Gastrocnemius medialis (tissue), 4 donors: Measurements from ENCODE around the gene SETD3. TPM values are rescaled to one million over a fixed set of nuclear protein-coding genes. Genes with fewer than 3 reads are reported as not detected.

Experiments
- ATAC-seq, 2 donors: fragments of 150-250 bp; one replicate each; pipeline ENCODE4 v1.9.1; 2016
- DNase-seq, 2 donors: peaks; one replicate each; pipeline ENCODE4 v3.0.0-alpha.2; 2019
- H3K27ac ChIP-seq, 4 donors: fragments of 200-600 bp; sonication (generic); 1 replicate in 1 of 4; 2 replicates in 3 of 4; pipeline ENCODE4 v1.5.1; 2016 to 2018; ENCODE audit warnings: mild to moderate bottlenecking in 2 of 4, moderate library complexity in 1 of 4
- H3K27me3 ChIP-seq, 3 donors: fragments of 200-600 bp; sonication (generic) in 2 of 3; 1 replicate in 1 of 3; 2 replicates in 2 of 3; pipeline versions ENCODE4 v1.5.1 to v1.6.0; 2016 to 2019; ENCODE audit warnings: mild to moderate bottlenecking in 1 of 3, moderate library complexity in 1 of 3
- H3K36me3 ChIP-seq, 2 donors: fragments of 200-600 bp; sonication (generic) in 1 of 2; one replicate each; pipeline ENCODE4 v1.5.1; 2017 to 2018
- H3K4me1 ChIP-seq, 2 donors: fragments of 200-600 bp; sonication (generic) in 1 of 2; one replicate each; pipeline ENCODE4 v1.5.1; 2016 to 2017; ENCODE audit warnings: mild to moderate bottlenecking in 2 of 2
- H3K4me3 ChIP-seq, 4 donors: fragments of 200-600 bp; sonication (generic) in 3 of 4; 1 replicate in 1 of 4; 2 replicates in 3 of 4; pipeline ENCODE4 v1.5.1; 2016 to 2019; ENCODE audit warnings: mild to moderate bottlenecking in 2 of 4
- H3K9me3 ChIP-seq, 3 donors: fragments of 200-600 bp; sonication (generic) in 2 of 3; 1 replicate in 1 of 3; 2 replicates in 2 of 3; pipeline ENCODE4 v1.5.1; 2016 to 2019
- CTCF ChIP-seq, 5 experiments: fragments of 450-650 bp in 3 of 5; fragments of 200-600 bp in 2 of 5; sonication (generic) in 2 of 5; IDR thresholded peaks in 4 of 5; conservative IDR thresholded peaks in 1 of 5; 1 replicate in 4 of 5; 2 replicates in 1 of 5; pipeline ENCODE4 v1.5.1; 2016 to 2019; ENCODE audit warnings: antibody characterized with exemption in 5 of 5, mild to moderate bottlenecking in 3 of 5, moderate library complexity in 3 of 5
- POLR2A ChIP-seq, 2 donors: fragments of 450-650 bp; IDR thresholded peaks; one replicate each; pipeline ENCODE4 v1.6.1; 2017; ENCODE audit warnings: antibody characterized with exemption in 2 of 2, mild to moderate bottlenecking in 2 of 2, moderate library complexity in 2 of 2
- in situ Hi-C, 4 donors: fragments of 200-750 bp; cut with MboI; loops; one replicate each; pipeline versions ENCODE4 v1.15.0 to v1.8.0; 2017; ENCODE audit warnings: low sequenced_read_pairs in 4 of 4
- intact Hi-C: fragments of 100-400 bp; cut with DNase I; formaldehyde crosslinking; loops from one replicate; pipeline ENCODE4 v1.15.1; 2023; ENCODE audit warnings: low total_unique reads
- total RNA-seq, 4 donors: library from RNA; depleted of rRNA; stranded (reverse); fragments of >200 nt; gene quantifications; one replicate each; pipeline versions ENCODE4 v1.1.0 to v1.2.3, GENCODE V29; 2016

Gene SETD3
- total RNA-seq, 4 donors from 2014 or later: 116 to 170 (median 117) TPM

GRCh38 chr14:99520571-99521081, 40.0 kb upstream of the SETD3 start:
- in situ Hi-C loops: loop anchor here (5.0 to 10.0 kb wide), 3 partner anchors 104 to 114 kb away; no protein-coding TSS in a partner anchor
- DNase-seq (no peak), ATAC-seq (no peak)
- no peak for TF ChIP-seq POLR2A (IDR thresholded peaks at IDR 0.05)
- no peak for TF ChIP-seq CTCF (IDR thresholded peaks at IDR 0.05 in 4 of 5, conservative IDR thresholded peaks at IDR 0.05 in 1 of 5)
- intact Hi-C loops: no loop called here
- Histone ChIP-seq H3K4me1 (no peaks in the 10 kb centered on the region), H3K9me3 (no peaks in the 10 kb centered on the region), H3K27ac (no peak overlapping the region), H3K27me3 (no peaks in the 10 kb centered on the region), H3K4me3 (no peak overlapping the region), H3K36me3 (no peaks in the 10 kb centered on the region)

- Histone ChIP-seq H3K4me3 (no peak overlapping the region), H3K36me3 (no peaks in the 10 kb centered on the region), H3K4me1 (no peaks in the 10 kb centered on the region), H3K27me3 (no peaks in the 10 kb centered on the region), H3K9me3 (no peaks in the 10 kb centered on the region), H3K27ac (no peak overlapping the region)
- DNase-seq (no peak), ATAC-seq (no peak)
- in situ Hi-C loops: loop anchor here (5.0 to 10.0 kb wide), 3 partner anchors 105 to 115 kb away; no protein-coding TSS in a partner anchor
- TF ChIP-seq POLR2A (IDR thresholded peaks at IDR 0.05) (no peak), CTCF (IDR thresholded peaks at IDR 0.05 in 4 of 5, conservative IDR thresholded peaks at IDR 0.05 in 1 of 5) (no peak)
- intact Hi-C loops: no loop called here
These were observed 39.3 kb upstream of the SETD3 start for GRCh38 chr14:99519931-99520421.

- intact Hi-C loops (no loop called here), in situ Hi-C loops (no loop called here)
- TF ChIP-seq CTCF (IDR thresholded peaks at IDR 0.05 in 4 of 5, conservative IDR thresholded peaks at IDR 0.05 in 1 of 5) (no peak), POLR2A (IDR thresholded peaks at IDR 0.05) (no peak)
- no peak overlapping the region for H3K27ac ChIP-seq
- DNase-seq (peak in 1 of 2 donors; percentile 6), ATAC-seq (no peak)
- H3K9me3 ChIP-seq: no peaks in the 10 kb centered on the region
- no peaks in the 10 kb centered on the region for H3K4me1 ChIP-seq
- no peaks in the 10 kb centered on the region for H3K27me3 ChIP-seq
- no peak overlapping the region for H3K4me3 ChIP-seq
- H3K36me3 ChIP-seq: no peaks in the 10 kb centered on the region
These were observed 38.8 kb upstream of the SETD3 start for GRCh38 chr14:99519347-99519881.

GRCh38 chr14:99518441-99519346, 38.0 kb upstream of the SETD3 start:
- intact Hi-C loops: loop anchor here (1.0 kb wide), 1 partner anchor 110 kb away; no protein-coding TSS in a partner anchor
- H3K9me3 ChIP-seq: no peaks in the 10 kb centered on the region
- TF ChIP-seq POLR2A (IDR thresholded peaks at IDR 0.05) (no peak), CTCF (IDR thresholded peaks at IDR 0.05 in 4 of 5, conservative IDR thresholded peaks at IDR 0.05 in 1 of 5) (peak; percentile 90 to 99 (median 95))
- no peak overlapping the region for H3K4me3 ChIP-seq
- no peaks in the 10 kb centered on the region for H3K4me1 ChIP-seq
- H3K27me3 ChIP-seq: no peaks in the 10 kb centered on the region
- peak; percentile 27 to 60 for DNase-seq
- H3K36me3 ChIP-seq: no peaks in the 10 kb centered on the region
- in situ Hi-C loops: no loop called here
- peak; percentile 66 to 68 for ATAC-seq
- no peak overlapping the region for H3K27ac ChIP-seq
